ENCODE results near the gene LTBP3.
A peak's percentile ranks its signal among the peaks of the same experiment; 100 is the strongest.

LTBP3 gene

DNA sequence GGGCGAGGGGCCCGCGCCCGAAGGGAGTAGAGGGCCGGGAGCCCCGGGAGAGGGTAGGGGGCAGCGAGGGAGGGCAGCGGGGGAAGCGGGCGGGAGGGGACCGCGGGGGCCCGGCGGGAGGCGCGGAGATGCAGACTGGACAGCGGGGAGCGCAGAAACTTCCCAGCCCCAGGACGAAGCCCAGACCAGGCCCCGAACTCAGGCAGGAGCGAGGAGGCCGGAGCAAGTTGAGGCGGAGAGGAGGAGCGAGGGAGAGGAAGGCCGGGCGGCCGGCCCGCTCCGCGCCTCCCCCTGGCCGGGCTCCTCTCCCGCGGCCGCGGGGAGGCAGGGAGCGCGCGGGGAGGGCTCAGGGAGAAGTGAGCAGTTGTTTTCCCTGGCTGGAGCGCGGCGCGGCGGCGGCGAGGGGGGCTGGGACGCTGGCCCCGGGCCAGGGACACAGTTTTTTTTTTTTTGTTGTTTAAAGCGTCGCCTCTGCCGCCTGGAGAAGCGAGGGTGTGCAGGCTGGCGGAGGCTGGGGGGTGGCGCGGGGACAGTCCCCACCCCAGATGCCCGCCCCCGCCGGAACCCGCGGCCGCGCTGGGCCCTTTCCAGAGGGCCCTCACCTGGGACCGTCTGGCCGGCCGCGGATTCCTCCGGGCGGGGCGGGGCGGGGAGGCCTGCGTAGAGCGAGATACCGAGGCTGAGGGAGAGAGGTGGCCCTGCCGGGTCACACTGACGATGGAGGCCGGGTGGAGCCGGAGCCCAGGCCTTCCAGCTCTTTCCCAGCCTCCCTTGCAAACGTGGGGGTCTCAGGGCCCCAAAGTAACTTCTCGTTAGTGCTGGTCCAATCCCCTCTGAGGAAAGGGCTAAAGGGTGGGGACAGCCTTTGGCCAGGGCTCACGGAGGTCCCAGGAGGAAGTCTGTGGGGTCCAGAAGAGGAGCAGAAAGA, at the start of gene LTBP3:
LTBP3 (minus strand) TSS at position 358 of the 928 bp plus-strand sequence. CDS start 400 bp downstream, outside the sequence.
- no peak for DNase-seq (ENCODE audit: low read depth)

- DNase-seq (ENCODE audit: low read depth), result no peak
Observed at GRCh38 chr11:65606876-65607613, 48.9 kb upstream of the LTBP3 start.

- DNase-seq (ENCODE audit: low read depth), result no peak
Observed at GRCh38 chr11:65604258-65604657, 46.1 kb upstream of the LTBP3 start.

DNA sequence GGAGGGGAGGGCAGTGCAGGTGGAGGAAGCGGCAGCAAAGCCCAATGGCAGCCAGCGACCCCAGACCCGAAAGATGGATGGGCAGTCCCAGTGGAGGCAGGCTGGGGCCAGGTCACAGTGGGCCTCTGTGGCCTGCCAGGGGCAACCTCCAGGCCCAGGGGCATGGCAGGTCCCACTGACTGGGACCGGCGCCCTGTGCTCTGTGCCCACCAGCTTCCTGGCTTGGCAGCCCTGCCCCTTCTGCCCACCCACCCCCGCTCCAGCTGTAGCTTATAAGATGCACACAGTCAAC, 41.7 kb upstream of the LTBP3 start:
- no peak for DNase-seq (ENCODE audit: low read depth)

GRCh38 chr11:65599216-65599954, 41.2 kb upstream of the LTBP3 start:
- DNase-seq (ENCODE audit: low read depth), result no peak

GRCh38 chr11:65598258-65598699, 40.1 kb upstream of the LTBP3 start:
- DNase-seq (ENCODE audit: low read depth), result no peak

- no peak for DNase-seq (ENCODE audit: low read depth)
Observed at GRCh38 chr11:65596520-65596919, 38.4 kb upstream of the LTBP3 start.

DNA sequence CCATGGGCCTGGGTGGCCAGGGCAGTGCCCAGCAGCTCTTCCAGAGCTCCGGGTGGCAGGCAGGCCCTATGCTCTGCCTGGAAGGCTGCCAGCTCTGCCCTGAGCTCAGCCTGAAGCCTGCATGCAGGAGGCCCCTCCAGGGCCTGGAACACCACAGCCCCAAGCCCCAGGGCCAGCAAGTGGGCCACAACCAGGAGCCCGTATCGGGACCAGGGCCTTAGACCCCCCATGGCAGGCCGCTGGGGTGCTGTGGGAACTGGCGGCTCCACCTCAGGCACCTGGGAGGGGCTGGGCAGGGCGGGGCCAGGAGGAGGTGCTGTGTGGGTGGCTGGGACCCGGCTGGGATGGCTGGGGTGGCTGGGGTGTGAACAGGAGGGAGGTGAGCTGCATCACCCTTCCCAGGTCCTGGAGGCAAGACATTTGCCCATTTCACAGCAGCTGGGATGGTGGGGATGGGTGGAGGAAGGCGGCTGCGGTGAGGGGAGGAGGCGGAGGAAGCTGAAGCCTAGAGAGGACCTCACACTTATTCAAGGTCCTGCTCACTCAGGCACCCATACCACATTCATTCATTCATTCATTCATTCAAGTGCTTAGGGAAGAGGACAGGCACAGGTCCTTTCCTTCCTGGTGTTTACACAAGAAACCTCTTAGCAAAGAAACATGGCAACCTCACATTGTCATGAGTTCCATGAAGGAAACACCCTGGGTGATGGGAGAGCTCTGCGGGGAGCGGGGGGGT, 37.6 kb upstream of the LTBP3 start, which contains the start of gene KCNK7:
KCNK7 (minus strand) TSS at position 258 of the 739 bp plus-strand sequence; CDS start at position 230, 28 bp downstream.
- DNase-seq (ENCODE audit: low read depth), result no peak

DNA sequence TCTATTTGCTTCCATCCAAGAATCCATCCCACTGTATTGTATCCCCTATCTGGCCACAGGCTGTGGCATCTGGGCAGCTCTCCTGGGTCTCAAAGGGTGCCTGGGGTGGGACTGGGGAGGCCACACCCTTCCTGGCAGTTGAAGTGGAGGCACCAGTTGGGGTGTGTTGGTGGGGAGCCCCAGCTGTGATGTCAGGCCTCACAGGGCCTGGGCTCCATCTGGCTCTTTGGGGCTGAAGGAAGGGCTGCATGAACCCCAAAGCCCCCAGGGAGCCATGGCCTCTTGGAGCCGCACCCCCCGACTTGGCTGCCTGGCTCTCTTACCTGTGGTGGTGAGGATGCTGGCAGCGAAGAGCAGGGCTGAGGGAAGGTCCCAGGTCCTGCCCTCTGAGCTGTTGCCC, 37.0 kb upstream of the LTBP3 start:
- DNase-seq (ENCODE audit: low read depth), result no peak

DNA sequence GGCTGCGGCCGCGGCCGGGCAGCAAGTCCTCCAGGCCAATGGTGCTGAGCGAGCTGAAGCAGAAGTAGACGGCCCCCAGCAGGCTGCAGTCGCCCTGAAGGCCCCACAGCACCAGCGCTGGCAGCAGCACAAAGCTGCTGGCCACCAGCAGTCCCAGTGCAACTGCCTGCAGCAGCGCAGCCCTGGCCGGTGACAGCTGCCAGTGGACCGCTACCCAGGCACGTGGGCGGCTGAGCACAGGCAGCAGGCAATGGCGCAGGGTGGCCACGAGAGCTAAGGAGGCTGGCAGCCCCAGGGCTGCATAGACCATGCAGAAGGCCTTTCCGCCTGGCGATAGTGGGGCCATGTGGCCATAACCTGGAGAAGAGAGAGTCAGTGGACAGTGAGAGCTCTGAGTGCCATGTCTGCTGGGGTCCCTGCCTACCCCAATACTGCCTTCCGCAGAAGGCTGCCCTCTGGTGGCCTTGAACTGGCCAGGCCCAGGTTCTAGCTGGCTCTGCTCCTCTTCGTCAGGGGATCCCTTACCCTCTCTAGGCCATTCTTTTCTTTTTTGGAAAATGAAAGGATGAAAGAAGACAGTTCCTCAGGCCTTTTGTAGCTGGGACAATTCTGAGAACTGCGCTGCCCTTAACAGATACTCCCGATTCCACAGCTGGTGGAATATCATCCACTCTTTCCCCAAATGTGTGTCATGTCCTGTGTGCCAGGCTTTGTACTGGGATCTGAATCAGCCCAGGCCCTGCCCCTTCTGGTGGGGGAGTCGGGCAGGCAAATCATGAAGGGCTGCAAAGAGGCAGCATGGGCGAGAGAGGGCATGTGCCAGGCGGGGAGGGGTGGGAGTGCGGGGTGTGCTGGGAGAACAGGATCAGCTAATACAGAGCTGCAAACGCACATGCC, 35.6 kb upstream of the LTBP3 start:
- no peak for DNase-seq (ENCODE audit: low read depth)

GRCh38 chr11:65592858-65593517, 34.8 kb upstream of the LTBP3 start:
- DNase-seq (ENCODE audit: low read depth), result no peak

GRCh38 chr11:65591939-65592857, 34.0 kb upstream of the LTBP3 start:
- no peak for DNase-seq (ENCODE audit: low read depth)

DNA sequence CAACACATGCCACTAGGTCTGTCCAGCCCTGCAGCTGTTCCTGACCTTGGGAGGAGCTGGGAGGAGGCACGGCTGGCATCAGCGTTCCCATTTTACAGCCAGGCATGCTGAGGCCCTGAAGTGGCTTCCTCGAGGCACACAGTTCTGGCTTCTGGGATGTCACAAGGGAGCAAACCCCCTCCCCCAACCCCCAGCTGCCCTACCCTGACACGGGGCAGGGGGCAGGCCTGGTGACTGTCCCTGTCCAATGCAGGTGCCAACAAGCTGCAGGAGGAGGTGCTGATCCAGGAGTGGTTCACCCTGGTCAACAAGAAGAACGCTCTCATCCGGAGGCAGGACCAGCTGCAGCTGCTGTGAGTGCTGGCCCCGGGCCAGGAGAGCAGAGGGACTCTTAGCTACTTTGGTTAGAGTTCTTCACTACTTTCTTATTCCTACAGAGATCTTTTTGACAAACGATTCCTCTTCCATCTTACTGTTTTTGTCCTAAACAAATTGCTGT, 32.1 kb upstream of the LTBP3 start:
- DNase-seq (ENCODE audit: low read depth), result no peak

- no peak for DNase-seq (ENCODE audit: low read depth)
Observed at GRCh38 chr11:65589444-65590239, 31.5 kb upstream of the LTBP3 start.

DNA sequence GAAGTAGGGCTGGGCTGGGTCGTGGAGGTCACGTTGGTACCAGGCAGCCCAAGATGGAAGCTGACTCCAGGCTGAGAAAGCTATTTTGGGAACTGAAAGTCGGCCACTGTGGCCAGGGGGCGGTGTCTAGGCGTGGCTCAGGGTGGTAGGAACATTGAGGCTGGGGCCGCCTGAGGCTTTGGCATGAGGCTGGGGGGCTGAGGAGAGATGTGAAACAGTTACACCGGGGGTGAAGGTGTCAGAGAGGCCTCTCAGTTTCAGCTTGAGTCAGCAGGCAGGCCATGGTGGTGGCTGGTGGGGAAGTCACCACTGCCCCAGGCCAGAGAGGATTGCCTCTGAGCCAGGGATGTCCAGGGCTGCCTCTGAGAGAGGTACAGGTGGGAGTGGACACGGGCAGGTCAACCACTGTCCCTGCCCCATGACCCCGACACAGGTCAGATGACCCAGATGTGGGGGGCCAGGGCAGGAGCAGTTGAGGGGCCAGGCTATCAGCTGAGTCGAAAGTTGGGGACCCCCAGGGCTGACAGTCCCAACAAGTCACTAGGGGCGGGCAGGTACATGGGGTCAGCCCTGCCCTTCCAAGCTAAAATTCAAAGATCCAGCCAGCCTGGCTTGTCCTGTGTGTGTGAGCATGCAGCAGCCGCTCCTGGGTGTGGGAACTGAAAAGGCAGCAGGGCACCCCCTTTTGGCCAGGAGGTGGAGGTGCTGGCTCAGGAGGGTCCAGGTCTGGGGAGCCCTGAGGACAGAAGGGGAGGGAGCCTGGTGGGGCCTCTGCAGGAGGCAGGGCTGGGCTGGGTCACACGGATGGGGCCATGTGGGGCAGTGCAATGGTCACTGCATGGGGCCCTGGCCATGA, 30.3 kb upstream of the LTBP3 start:
- peak; percentile 42 for DNase-seq (ENCODE audit: low read depth)

DNA sequence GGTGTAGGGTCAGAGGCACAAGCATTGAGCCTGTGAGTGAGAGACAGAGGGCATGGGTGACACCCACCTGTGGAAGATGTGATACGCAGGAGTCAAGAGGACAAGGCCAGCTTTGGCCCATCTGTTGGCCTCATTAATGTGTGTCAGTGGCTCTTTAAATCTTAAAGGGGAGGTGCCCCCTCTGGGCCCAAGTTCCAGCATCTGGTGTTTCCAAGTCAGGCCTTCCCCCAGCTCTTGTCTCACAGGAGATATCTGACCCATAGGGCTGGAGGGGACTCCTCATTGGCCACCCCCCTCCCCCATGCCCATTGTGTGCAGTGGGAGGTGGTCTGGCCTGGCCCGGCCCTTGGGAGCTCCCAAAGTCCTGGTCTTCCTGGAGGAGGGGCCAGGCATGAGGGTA, 28.5 kb upstream of the LTBP3 start:
- no peak for DNase-seq (ENCODE audit: low read depth)

GRCh38 chr11:65586247-65586630, 28.1 kb upstream of the LTBP3 start:
- DNase-seq (ENCODE audit: low read depth), result no peak
